Left ventricle myocardium inferior (tissue), 1 donor: ENCODE data around the gene CENPB. TPM values are rescaled to one million over a fixed set of nuclear protein-coding genes. Genes with fewer than 3 reads are reported as not detected.

Source experiments
- DNase-seq: peaks from one replicate; pipeline ENCODE4 v3.0.0-alpha.2; 2020
- H3K27ac ChIP-seq: fragments of 200-600 bp; replicated peaks from 2 replicates; pipeline ENCODE4 v1.8.0; 2021
- H3K27me3 ChIP-seq: fragments of 200-600 bp; 2 replicates; pipeline ENCODE4 v1.8.0; 2021; ENCODE audit warnings: low read depth
- H3K36me3 ChIP-seq: fragments of 200-600 bp; 2 replicates; pipeline ENCODE4 v1.8.0; 2021
- H3K4me1 ChIP-seq: fragments of 200-600 bp; 2 replicates; pipeline ENCODE4 v1.8.0; 2021
- H3K4me3 ChIP-seq: fragments of 200-600 bp; 2 replicates; pipeline ENCODE4 v1.8.0; 2021; ENCODE audit warnings: mild to moderate bottlenecking, moderate library complexity
- H3K9me3 ChIP-seq: fragments of 200-600 bp; replicated peaks from 2 replicates; pipeline ENCODE4 v1.8.0; 2021
- intact Hi-C: fragments of 100-400 bp; cut with micrococcal nuclease; formaldehyde crosslinking; loops from one replicate; pipeline ENCODE4 v1.11.0; 2022
- total RNA-seq: library from RNA; stranded (reverse); fragmentation: NEBNext Ultra II Directional; extraction: Animal tissue kit (Norgen Biotek cat#: 25700); gene quantifications from one replicate; pipeline ENCODE4 v1.2.1, GENCODE V29; 2021
- TF ChIP-seq, protein P1 (sequence below): fragments of 200-600 bp; IDR thresholded peaks from 2 replicates; pipeline ENCODE4 v1.8.0; 2021; ENCODE audit warnings: antibody characterized with exemption, mild to moderate bottlenecking, borderline replicate concordance
- donor health status: DM: no; HTN: yes; CAD: no; lungs with severe emphysema.

The CENPB gene
- total RNA-seq, 1 donor from 2014 or later, result 70.7 TPM

DNA sequence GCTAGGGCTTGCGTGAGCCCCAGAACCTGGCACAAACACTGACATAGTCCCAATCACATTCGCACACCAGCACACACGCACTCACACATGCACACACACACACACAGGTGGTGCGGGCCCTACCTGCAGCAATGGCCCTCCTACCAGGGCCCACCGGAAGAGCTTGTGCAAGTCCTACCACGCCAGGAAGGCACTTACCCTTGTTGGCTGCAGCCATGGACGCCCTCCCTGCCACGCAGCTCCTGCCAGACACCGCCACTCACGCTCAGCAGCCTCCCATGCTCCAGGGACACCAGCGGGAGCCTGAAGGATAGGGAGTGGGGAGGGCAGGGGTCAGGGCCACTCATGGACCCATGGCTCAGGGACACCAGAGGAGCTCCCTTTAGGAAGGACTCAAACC, 26.7 kb downstream of the CENPB start:
- Histone ChIP-seq H3K36me3 (no peaks in the 10 kb centered on the region), H3K4me3 (no peak overlapping the region), H3K9me3 (no peaks in the 10 kb centered on the region), H3K4me1 (peaks cover 24% of the 10 kb centered on the region), H3K27me3 (no peaks in the 10 kb centered on the region), H3K27ac (peak overlapping the region; percentile 59)
- intact Hi-C loops, result no loop called here
- DNase-seq, result no peak
- TF ChIP-seq, protein P1, sequence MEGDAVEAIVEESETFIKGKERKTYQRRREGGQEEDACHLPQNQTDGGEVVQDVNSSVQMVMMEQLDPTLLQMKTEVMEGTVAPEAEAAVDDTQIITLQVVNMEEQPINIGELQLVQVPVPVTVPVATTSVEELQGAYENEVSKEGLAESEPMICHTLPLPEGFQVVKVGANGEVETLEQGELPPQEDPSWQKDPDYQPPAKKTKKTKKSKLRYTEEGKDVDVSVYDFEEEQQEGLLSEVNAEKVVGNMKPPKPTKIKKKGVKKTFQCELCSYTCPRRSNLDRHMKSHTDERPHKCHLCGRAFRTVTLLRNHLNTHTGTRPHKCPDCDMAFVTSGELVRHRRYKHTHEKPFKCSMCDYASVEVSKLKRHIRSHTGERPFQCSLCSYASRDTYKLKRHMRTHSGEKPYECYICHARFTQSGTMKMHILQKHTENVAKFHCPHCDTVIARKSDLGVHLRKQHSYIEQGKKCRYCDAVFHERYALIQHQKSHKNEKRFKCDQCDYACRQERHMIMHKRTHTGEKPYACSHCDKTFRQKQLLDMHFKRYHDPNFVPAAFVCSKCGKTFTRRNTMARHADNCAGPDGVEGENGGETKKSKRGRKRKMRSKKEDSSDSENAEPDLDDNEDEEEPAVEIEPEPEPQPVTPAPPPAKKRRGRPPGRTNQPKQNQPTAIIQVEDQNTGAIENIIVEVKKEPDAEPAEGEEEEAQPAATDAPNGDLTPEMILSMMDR, result no peak

DNA sequence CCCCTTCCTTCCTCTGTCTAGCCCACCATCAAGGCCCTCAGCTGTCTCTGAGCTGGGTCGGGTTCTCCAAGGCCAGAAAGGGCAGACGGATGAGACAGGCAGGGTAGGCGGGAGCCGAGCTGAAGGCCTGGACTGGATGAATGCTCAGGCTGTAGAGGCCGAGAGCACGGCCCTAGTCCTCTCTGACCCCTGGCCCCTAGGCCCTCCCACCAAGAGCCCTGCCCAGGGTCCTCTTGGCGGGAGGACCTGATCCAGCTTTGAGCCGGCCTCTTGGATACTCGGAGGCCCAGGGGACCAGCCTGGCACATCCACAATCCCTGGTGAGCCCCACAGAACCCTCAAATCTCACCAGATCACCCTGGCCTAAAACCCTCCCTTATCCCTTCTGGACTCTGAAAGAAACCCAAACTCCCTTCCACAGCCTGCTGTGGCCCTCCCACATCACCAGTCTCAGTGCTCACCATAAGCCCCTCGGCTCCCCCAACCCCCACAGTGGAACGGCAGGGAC, 27.2 kb downstream of the CENPB start:
- peaks cover 22% of the 10 kb centered on the region for H3K4me1 ChIP-seq

DNA sequence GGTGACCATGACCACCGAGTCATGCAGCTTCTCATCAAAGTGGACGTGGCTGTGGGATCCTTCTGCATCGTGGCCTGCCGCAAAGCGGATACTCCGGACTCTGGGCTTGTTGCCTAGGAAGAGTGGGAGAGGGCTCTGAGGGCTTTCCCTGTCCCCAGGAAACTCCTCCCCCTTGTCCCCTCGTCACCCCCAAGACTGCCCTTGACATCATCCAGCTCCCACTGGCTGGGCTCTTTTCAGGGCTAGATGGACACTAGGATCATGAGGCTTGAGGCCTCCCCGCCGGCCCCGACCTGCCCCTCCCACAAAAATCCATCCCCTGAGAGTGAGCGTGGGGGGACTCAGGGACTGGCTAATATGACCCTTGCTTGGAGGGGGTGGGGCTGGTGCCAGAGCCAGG, 28.0 kb downstream of the CENPB start:
- TF ChIP-seq, protein P1, result no peak
- H3K4me3 ChIP-seq, result peak overlapping the region; percentile 5
- intact Hi-C loops, result no loop called here
- DNase-seq, result no peak
- no peaks in the 10 kb centered on the region for H3K36me3 ChIP-seq
- H3K4me1 ChIP-seq, result peaks cover 27% of the 10 kb centered on the region
- H3K27ac ChIP-seq, result peak overlapping the region; percentile 59
- no peaks in the 10 kb centered on the region for H3K9me3 ChIP-seq
- H3K27me3 ChIP-seq, result no peaks in the 10 kb centered on the region

More for the DNA sequence above, 27.2 kb downstream of the CENPB start:
- no peak for DNase-seq
- Histone ChIP-seq H3K9me3 (no peaks in the 10 kb centered on the region), H3K36me3 (no peaks in the 10 kb centered on the region), H3K4me3 (no peak overlapping the region), H3K27ac (peak overlapping the region; percentile 59), H3K27me3 (no peaks in the 10 kb centered on the region)
- TF ChIP-seq, protein P1, result no peak
- intact Hi-C loops, result no loop called here

DNA sequence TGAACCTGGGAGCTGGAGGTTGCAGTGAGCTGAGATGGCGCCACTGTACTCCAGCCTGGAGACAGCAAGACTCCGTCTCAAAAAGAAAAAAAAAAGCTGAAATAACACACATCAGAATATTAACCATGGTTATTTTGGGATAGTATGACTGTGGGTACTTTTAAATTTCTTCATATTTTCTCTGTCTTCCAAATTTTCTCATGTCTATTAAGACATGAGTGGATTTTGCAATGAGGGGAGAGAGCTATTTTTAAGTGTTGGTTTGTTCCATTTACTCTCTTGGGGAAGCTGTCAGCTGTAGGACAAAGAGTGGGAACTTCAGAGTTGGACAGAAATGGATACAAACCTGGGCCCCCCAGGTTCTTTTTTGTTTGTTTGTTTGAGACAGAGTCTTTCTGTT, 29.3 kb downstream of the CENPB start:
- TF ChIP-seq, protein P1, result no peak
- no peaks in the 10 kb centered on the region for H3K9me3 ChIP-seq
- intact Hi-C loops, result no loop called here
- DNase-seq, result no peak
- peaks cover 40% of the 10 kb centered on the region for H3K4me1 ChIP-seq
- H3K27ac ChIP-seq, result peak overlapping the region; percentile 59
- H3K36me3 ChIP-seq, result no peaks in the 10 kb centered on the region
- H3K27me3 ChIP-seq, result no peaks in the 10 kb centered on the region
- no peak overlapping the region for H3K4me3 ChIP-seq

DNA sequence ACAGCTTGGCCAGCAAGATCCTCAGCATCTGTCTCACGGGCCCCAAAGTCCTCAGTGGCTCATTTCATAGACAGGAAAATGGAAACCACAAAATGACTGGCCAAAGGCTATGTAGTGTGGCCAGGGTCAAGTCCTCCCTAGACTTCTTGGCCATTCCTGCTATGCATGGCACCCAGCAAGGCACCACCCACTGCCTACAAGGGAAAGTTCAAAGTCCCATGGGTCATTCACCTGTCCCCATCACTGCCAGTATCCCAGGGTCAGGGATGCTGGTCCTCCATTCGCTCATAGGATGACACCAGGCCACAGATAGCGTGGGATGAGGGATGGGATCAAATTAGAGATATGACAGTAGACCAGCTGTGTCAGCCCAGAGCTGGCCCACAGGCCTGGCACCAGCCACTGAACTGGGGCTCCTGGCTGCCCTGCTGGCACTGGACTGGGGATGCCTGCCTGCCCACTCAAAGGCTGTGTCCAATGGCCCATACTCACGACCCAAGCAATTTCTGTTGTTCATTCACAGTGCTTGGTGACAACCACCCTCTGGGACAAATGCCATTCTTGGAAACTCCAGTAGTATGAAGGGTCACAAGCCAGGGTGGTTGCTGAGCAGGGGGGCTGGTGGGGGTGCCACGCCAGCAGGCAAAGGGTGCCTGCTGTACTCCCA, 30.6 kb downstream of the CENPB start:
- TF ChIP-seq, protein P1, result no peak
- DNase-seq, result no peak
- Histone ChIP-seq H3K9me3 (no peaks in the 10 kb centered on the region), H3K27me3 (peaks cover 9% of the 10 kb centered on the region), H3K36me3 (peaks cover 9% of the 10 kb centered on the region), H3K4me3 (no peak overlapping the region), H3K4me1 (peaks cover 53% of the 10 kb centered on the region), H3K27ac (peak overlapping the region; percentile 59)
- intact Hi-C loops, result no loop called here
